Kidney epithelial cell (primary cell): ENCODE results near the gene TTC3. TPM values are rescaled to one million over a fixed set of nuclear protein-coding genes. Genes with fewer than 3 reads are reported as not detected.
"Not testable (repeated sequence)": the region's sequence is repeated elsewhere in the genome, so short reads cannot be mapped to it uniquely, and the experiment has no call there.

Experiments used
- DNase-seq: peaks from one replicate; pipeline ENCODE4 v3.0.0-alpha.2; 2010; ENCODE audit warnings: low read depth
- H3K27me3 ChIP-seq: 2 replicates; pipeline ENCODE4 v1.6.0; 2011; ENCODE audit warnings: low read length; ENCODE audit not compliant: control insufficient read depth, insufficient read depth
- H3K36me3 ChIP-seq: 2 replicates; pipeline ENCODE4 v1.5.1; 2011; ENCODE audit warnings: low read length; ENCODE audit not compliant: control insufficient read depth, insufficient read depth
- H3K4me3 ChIP-seq: 2 replicates; pipeline ENCODE4 v1.5.1; 2011; ENCODE audit warnings: low read depth, mild to moderate bottlenecking, control low read depth, low read length
- total RNA-seq: library from RNA; depleted of rRNA; stranded (reverse); fragments of >200 nt; gene quantifications from 2 replicates; pipeline ENCODE4 v1.2.3, GENCODE V29; 2015
- TF ChIP-seq, protein P1 (sequence below): IDR thresholded peaks from 2 replicates; pipeline ENCODE4 v1.5.1; 2011; ENCODE audit warnings: mild to moderate bottlenecking, moderate library complexity, low read length, control low read depth, inconsistent platforms; ENCODE audit not compliant: insufficient read depth, poor library complexity, severe bottlenecking

Gene TTC3
- total RNA-seq, 1 donor from 2014 or later: 139 TPM

DNA sequence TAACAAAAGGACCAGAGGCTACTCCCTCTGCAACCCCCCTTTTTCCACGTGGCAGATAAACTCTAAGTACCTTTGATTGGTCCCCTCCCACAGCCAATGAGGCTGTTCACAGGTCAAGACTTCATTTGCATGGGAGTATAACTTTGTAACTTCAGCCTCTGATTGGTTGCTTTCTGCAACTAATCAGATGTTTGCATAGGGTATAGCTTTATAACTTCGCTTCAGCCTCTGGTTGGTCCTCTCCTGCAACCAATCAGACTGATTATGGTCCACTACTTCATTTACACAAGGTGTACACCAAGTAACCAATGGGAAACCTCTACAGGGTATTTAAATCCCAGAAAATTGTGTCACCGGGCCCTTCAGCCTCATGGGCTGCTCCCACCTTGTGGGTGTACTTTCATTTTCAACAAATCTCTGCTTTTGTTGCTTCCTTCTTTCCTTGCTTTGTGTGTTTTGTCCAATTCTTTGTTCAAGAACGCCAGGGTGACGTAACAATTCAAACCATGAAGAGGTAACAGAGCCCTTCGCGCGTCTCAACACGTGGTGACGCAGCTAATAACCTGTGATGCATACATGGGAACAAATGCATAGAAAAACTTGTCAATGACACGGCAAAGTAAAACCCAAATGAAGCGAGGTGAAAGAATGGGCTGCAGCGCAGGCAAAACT is 146.8 kb downstream of the TTC3 start:
- H3K4me3 ChIP-seq: peak overlapping the region; percentile 57
- TF ChIP-seq, protein P1, sequence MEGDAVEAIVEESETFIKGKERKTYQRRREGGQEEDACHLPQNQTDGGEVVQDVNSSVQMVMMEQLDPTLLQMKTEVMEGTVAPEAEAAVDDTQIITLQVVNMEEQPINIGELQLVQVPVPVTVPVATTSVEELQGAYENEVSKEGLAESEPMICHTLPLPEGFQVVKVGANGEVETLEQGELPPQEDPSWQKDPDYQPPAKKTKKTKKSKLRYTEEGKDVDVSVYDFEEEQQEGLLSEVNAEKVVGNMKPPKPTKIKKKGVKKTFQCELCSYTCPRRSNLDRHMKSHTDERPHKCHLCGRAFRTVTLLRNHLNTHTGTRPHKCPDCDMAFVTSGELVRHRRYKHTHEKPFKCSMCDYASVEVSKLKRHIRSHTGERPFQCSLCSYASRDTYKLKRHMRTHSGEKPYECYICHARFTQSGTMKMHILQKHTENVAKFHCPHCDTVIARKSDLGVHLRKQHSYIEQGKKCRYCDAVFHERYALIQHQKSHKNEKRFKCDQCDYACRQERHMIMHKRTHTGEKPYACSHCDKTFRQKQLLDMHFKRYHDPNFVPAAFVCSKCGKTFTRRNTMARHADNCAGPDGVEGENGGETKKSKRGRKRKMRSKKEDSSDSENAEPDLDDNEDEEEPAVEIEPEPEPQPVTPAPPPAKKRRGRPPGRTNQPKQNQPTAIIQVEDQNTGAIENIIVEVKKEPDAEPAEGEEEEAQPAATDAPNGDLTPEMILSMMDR: no peak
- no peaks in the 10 kb centered on the region for H3K36me3 ChIP-seq
- no peak for DNase-seq
- no peaks in the 10 kb centered on the region for H3K27me3 ChIP-seq

DNA sequence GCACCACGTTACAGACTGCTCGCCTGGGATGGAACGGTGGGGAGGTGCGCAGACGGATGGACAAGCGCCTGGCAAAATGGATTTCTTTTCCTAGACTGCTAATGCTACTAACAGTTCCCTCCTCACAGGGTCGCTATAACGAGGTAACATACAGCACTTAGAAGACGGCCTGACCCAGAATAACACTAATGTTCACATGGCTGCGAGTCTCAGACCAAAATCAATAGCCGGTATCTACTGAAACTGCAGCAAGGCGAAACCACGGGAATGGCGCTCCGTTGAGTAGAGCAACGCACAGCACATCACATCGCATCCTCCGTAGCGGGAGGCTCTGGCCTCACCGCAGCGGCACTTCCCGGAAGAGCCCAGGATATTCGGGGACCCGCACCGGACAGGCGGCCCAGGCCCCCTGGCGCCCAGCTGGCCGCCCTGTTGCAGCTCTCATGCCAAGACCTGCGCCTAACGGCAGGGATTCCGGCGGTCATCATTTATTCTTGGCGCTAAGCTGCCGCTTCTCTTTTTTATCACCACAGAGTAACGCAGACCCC is 147.5 kb downstream of the TTC3 start:
- Histone ChIP-seq H3K4me3 (peak overlapping the region; percentile 57), H3K36me3 (no peaks in the 10 kb centered on the region), H3K27me3 (no peaks in the 10 kb centered on the region)
- TF ChIP-seq, protein P1: peak; percentile 25
- DNase-seq: no peak

DNA sequence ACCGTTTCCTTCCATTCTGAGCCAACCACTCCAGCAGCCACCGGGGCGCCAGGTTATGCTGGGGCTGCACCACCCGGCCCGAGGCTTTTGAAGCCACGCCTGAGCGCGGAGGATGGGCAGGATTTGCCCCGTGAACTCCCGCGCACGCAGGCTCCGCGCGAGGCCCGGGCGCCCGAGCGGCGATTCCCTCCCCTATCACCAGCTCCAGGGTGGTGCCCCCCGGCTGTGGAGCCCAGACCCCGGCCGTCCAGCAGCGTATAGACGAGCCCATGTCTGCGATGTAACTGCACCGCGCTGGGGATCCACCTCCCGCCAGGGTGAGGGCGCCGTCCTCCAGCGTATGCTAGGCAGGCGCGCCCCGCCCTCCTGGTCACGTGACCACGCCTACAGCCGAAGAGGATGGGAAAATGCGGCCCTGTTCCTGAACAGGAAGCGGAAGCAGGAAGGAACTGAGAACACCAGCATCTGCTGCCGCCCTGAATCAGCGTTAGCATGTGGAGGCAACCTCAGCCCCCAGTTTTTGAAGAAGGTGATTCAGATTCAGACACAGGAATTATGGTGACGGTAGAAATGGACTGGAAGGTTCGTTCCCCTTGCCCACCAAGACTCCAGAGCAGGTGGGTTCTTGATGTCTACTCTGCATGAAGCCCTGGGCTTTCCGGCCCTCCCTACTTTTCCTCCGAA is 148.1 kb downstream of the TTC3 start:
- peak overlapping the region; percentile 57 for H3K4me3 ChIP-seq
- H3K27me3 ChIP-seq: no peaks in the 10 kb centered on the region
- TF ChIP-seq, protein P1: peak; percentile 27
- DNase-seq: peak; percentile 60
- H3K36me3 ChIP-seq: no peaks in the 10 kb centered on the region

DNA sequence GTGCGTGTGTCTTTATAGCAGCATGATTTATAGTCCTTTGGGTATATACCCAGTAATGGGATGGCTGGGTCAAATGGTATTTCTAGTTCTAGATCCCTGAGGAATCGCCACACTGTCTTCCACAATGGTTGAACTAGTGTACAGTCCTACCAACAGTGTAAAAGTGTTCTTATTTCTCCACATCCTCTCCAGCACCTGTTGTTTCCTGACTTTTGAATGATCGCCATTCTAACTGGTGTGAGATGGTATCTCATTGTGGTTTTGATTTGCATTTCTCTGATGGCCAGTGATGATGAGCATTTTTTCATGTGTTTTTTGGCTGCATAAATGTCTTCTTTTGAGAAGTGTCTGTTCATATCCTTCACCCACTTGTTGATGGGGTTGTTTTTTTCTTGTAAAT is 149.2 kb downstream of the TTC3 start:
- not testable (repeated sequence) for H3K4me3 ChIP-seq, H3K36me3 ChIP-seq, DNase-seq, H3K27me3 ChIP-seq

DNA sequence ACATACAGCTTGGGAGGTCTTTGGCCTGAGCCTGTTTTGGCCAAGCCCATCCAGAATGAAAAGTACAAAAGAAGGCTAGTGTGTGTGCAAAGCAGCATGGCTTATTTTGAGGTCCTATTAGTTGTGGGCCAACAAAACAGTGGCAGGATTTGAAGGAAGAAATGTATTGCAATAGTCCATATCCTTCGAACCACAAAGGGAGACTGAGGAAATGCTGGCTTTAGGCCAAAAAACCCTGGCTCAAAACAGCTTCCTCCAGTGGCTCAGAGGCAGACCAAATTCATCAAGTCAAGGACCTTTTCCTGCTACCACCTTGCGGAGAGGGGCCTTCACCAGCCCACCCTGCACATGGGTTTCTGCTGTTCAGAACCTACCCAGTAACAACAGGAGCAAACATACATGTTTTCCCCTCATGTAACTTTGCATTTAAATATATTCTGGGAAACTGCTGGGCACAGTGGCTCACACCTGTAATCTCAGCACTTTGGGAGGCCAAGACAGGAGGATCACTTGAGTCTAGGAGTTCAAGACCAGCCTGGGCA is 150.8 kb downstream of the TTC3 start:
- Histone ChIP-seq H3K36me3 (peaks cover 1% of the 10 kb centered on the region), H3K4me3 (no peak overlapping the region), H3K27me3 (no peaks in the 10 kb centered on the region)
- TF ChIP-seq, protein P1: no peak
- no peak for DNase-seq

DNA sequence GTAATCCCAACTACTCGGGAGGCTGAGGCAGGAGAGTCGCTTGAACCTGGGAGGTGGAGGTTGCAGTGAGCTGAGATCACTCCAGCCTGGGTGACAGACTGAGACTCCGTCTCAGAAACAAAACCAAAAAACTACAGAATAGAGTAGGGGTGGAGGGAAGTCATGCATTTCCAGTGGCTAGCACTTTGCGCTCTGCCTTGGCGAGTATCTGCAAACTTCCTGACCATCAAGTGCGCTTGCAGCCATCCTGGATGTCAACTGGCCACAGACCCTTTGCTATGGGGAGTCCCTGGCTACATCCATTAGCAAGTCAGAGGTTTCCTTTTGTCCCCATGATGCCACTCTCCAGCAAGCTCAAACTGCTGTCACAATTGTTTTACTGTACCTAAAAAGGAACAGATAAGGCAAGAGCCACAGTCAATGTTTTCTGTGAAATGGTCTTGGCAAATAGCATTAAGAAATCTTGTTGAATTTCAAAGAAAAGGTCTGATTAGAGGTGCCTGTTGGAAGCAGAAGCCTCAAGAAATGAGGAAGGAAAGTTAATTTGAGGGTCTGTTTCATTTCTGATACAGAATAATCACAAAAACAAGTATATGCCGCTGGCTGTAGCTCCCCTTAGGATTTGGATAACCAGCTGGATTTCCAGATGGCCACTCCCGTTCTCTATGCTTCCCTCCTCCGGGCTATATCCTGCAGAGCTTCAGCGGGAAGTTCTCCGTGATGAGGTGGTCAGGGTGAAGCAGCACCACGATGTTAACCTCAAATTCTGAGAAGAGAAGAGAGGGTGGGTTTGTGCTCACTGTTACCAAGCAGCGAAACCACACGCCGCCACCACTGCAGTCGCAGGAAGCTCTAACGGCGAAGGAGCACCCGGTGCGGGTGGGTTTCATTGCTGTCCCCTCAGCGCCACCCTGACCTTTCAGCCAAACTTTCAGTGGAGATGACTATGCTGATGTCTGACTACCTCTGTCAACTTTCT is 152.1 kb downstream of the TTC3 start:
- no peaks in the 10 kb centered on the region for H3K27me3 ChIP-seq
- peaks cover 1% of the 10 kb centered on the region for H3K36me3 ChIP-seq
- TF ChIP-seq, protein P1: no peak
- no peak for DNase-seq
- no peak overlapping the region for H3K4me3 ChIP-seq
